WI38 (cell line): ENCODE measurements around the gene DPP8.
"Not testable (repeated sequence)": the region's sequence is repeated elsewhere in the genome, so short reads cannot be mapped to it uniquely, and the experiment has no call there.

Experiments used
- H3K4me3 ChIP-seq: 2 replicates; pipeline ENCODE4 v1.5.1; 2011; ENCODE audit warnings: low read depth, mild to moderate bottlenecking, control low read depth, low read length
- TF ChIP-seq, protein P1 (sequence below): IDR thresholded peaks from 2 replicates; pipeline ENCODE4 v1.5.1; 2012; ENCODE audit warnings: low read depth, mild to moderate bottlenecking, control low read depth, low read length

The DPP8 gene

DNA sequence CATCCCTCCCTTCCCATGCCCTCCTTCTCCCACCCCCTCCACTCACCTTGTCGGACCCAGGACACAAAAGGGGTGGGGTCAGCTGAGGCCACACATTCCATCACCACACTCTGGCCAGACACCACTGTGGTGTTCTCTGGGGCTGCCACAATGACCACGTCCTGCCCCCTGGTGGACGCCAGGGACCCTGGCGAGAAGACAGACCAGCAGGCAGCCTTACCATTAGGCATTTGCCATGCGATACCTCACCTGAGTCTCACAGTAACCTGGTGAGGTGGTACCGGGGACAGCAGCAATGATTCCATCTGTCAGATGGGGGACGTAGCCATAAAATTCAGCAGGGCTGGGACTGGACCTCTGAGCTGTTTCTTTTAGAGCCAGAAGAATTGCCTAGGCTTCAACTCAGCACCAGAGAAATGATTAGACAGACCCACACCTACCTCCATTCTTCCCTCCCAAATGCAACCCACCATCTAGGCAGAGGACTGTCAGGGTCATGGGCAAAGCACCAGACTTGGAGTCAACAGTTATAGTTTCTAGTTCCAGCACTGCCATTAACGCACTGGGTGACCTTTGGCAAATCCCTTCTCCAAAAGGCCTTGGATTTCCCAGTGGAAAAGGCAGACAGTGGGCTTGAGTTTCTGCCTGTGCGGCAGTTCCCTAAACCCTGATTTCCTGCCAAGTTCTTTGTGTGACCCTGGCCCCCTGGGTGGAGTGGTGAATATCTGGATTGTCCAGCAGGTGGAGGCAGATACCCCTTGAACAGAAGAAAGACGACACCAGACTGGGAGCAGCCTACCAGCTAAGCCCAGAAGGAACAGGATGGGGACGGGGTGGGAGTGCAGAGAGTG lies 116.5 kb downstream of the DPP8 start:
- TF ChIP-seq, protein P1, sequence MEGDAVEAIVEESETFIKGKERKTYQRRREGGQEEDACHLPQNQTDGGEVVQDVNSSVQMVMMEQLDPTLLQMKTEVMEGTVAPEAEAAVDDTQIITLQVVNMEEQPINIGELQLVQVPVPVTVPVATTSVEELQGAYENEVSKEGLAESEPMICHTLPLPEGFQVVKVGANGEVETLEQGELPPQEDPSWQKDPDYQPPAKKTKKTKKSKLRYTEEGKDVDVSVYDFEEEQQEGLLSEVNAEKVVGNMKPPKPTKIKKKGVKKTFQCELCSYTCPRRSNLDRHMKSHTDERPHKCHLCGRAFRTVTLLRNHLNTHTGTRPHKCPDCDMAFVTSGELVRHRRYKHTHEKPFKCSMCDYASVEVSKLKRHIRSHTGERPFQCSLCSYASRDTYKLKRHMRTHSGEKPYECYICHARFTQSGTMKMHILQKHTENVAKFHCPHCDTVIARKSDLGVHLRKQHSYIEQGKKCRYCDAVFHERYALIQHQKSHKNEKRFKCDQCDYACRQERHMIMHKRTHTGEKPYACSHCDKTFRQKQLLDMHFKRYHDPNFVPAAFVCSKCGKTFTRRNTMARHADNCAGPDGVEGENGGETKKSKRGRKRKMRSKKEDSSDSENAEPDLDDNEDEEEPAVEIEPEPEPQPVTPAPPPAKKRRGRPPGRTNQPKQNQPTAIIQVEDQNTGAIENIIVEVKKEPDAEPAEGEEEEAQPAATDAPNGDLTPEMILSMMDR, result peak; percentile 82
- no peak overlapping the region for H3K4me3 ChIP-seq

DNA sequence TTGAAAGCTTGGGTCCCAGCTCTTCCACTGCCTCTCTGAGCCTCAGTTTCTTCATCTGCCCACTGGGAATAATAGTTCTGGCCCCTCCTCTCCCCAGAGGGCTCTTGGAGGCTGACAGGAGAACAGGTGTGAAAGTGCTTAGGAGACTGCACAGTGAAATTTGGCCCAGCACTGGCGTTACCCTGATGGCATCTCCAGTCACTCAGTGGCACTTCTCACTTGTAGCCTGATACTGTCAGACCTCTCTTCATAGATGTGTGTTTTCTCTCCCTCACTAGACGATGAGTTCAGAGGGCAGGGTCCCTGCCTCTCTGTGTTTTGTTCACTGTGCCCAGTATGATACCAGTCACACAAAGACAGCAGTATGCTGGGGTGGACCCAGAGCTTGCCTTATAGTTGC lies 117.5 kb downstream of the DPP8 start:
- no peak overlapping the region for H3K4me3 ChIP-seq
- TF ChIP-seq, protein P1, result no peak

DNA sequence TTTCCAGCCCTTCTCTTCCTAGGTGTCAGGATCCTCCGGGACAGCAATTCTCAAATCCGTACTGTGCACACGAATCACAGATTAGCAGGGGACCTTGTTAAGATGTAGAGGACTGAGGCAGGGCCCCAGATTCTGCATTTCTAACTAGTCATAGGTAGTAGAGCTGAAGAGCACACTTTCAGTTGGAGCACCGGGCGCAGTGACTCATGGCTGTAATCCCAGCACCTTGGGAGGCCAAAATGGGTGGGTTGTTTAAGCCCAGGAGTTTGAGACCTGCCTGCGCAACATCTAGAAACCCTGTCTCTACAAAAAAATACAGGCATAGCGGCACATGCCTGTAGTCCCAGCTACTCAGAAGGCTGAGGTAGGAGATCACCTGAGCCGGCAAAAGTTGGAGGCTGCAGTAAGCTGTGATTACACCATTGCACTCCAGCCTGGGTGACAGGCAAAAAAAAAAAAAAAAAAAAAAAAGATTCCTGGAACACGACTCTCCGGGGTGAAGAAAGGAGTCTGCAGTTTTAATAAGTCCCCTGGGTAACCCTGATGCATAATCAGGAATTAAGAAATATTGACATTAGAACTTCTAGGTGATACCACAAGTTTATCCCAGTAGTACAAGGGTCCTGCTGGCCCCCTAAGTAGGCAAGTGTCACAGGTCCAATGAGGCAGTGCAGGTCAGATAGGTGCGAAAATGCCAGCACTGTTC lies 118.3 kb downstream of the DPP8 start:
- TF ChIP-seq, protein P1, result no peak
- H3K4me3 ChIP-seq, result no peak overlapping the region

DNA sequence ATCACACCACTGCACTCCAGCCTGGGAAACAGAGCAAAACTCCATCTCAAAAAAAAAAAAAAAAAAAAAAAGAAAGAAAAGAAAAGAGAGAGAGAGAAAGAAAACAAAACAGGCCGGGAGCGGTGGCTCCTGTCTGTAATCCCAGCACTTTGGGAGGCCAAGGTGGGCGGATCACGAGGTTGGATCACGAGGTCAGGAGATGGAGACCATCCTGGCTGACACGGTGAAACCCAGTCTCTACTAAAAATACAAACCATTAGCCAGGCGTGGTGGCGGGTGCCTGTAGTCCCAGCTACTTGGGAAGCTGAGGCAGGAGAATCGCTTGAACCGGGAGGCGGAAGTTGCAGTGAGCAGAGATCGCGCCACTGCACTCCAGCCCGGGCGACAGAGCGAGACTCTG lies 119.0 kb downstream of the DPP8 start:
- not testable (repeated sequence) for H3K4me3 ChIP-seq

DNA sequence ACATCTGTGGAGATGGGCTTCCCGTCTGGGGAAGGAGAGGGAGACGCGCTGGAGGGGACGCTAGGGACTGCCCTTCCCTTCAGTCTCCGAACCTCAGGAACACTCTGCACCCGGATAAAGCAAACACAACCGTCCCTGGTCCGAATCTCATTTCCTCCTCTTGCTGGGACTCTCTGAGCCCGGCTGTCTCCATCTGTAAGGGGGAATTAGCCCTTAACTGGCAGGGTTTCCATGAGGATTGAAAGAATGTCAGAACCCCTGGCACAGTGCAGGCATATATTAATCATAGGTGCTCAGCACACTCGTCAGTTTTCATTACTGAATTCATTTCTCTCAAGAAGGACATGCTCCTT lies 120.5 kb downstream of the DPP8 start:
- H3K4me3 ChIP-seq, result no peak overlapping the region
- TF ChIP-seq, protein P1, result no peak

DNA sequence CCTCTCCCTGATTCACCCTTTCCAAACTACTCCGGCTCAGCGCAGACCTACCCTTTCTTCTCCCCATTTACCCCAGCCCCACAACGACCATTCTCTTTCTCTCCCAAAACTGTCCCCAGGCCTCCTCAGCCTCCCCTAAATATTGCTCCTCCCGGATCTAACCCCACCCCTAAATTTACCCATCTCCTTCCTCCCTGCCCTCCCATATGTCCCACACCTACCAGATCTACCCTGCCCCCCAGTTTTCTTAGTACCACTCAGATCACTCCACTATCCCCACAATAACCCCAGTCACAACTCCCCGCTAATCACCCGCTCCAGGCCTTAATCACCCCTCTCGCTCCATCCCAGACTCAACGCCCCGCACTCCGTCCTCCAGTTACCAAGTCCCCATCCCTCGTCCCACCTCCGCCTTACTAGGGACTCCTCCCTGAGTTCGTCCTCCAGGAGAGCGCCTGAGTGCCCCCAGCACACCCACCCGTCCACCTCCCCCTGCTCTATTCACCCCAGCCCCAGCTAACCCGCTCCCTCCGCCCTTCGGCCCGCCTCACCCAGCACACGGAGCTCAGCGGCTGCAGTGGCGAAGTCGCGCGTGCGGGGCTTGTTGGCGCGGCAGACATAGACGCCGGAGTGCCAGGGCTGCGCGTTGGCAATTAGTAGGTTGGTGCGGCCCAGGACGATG lies 121.1 kb downstream of the DPP8 start:
- TF ChIP-seq, protein P1, result no peak
- H3K4me3 ChIP-seq, result no peak overlapping the region

DNA sequence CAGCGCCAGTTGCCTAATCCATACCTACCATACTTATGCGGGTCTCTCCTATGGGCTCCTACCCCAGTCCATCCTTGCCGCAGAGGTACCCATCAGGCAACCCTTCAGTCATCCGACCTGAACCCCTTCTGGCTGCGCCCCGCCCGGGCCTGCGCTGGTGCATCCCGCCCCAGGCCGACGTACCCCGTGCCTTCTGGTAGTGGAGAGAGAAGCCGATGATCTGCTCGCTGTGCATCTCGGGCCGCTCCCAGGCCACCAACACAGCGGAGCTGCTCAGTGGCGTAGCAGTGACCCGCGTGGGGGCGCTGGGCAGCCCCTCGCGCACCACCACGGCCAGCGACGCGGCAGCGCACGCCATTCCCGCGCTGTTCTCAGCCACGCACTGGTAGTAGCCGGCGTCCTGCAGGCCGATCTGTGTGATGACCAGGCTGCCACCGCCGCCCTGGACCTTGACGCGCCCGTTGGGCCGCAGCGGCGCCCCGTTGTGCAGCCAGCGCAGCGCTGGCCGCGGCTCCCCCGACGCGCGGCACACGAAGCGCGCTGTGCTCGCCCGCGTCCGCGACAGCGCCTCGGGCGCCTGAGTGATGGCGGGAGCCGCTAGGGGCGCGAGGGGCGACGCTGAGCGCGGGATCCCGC lies 121.8 kb downstream of the DPP8 start:
- TF ChIP-seq, protein P1, result no peak
- H3K4me3 ChIP-seq, result no peak overlapping the region
